Pons (tissue), 1 donor: ENCODE measurements around the gene DTNB.

Source experiments
- DNase-seq: peaks from one replicate; pipeline ENCODE4 v3.0.0-alpha.2; 2016; ENCODE audit warnings: low spot score

The DTNB gene

GRCh38 chr2:25342372-25343186, 330.8 kb downstream of the DTNB start:
- DNase-seq = peak; percentile 81

- peak; percentile 62 for DNase-seq
Measured at GRCh38 chr2:25341753-25342371, 331.5 kb downstream of the DTNB start, which contains the start of gene DNMT3A. DNMT3A (minus strand) TSS chr2:25341925; CDS start chr2:25313984, 27,941 bp downstream.

GRCh38 chr2:25341011-25341727, 332.2 kb downstream of the DTNB start:
- DNase-seq = no peak

- peak; percentile 1 for DNase-seq
Measured at GRCh38 chr2:25340181-25340921, 333.0 kb downstream of the DTNB start.

GRCh38 chr2:25339791-25340180, 333.6 kb downstream of the DTNB start:
- DNase-seq = no peak

DNA sequence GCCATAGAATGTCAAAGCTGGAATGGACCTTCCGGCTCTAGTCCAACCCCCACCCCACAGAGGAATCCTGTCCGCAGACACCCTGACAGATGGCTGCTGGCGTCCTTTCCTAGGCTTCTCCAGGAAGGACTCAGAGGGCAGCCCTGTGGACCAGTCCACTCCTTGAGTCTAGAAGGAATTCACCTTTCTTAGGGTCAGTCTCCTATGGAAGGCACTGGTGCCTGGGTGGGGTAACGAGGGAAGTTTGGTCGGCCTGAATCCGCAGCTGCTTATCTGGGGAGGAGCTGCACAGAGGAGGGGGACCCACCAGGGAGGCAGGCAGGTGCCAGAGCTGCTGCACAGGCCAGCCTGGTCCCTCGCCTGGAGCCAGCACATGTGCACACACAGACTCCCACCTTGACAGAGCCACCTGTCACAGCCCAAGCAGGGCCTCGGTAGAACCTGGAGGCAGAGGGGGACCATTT, 334.1 kb downstream of the DTNB start:
- no peak for DNase-seq

DNA sequence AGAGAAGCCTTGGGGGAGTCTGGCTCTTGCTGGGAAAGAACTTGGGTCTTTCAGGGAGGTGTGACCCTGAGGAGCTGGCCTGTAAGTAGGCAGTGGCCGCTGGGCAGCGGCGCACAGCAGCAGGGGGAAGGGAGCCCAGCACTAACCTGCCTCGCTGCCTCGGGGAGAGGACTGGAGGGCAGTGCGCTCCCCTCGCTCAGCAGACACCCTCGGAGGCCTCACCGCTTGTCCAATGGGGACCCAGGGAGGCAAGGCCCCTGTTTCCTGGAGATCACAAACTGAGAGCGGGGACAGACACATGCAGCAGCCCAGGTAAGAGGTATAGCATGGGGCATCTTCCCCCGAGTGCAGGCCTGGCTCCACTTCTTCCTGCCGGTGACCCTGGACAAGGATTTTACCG, 335.0 kb downstream of the DTNB start:
- DNase-seq = peak; percentile 14

DNA sequence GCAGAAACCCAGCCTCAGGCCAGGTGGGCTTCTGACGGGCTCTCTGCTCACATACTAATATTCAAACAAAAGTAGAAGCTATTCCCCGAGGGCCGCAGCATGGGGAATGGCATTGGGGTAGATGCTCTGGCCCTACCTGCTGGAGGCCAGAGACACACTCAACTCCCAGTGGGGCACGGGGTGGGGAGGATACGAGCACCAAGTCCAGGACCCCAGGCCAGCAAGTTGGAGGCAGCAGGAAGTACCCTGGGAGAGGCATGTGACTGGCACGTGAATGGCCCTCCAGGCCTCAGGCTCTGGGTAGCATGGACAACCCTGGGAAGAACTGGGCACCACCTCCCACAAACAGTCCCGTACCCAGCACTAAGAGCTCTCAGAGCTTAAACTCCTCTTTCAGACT, 335.5 kb downstream of the DTNB start:
- DNase-seq = no peak

DNA sequence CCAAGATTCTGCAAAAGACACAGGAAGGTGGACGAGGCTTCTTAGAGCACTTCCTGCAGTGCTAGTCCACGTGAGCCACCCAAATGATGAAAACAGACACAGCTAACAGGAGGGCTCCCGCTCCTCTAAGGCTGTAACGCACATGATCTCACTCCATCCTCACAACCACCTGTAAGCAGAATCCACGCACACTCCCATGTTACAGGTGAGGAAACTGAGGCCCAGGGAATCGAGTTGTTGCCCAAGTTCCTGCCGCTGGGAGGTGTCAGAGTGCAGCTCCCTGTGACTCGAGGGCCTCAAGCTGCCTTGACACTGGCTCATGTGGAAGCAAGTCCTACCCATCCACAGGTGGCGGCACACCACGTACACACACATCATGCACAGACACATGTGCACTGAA, 336.1 kb downstream of the DTNB start:
- DNase-seq = no peak

DNA sequence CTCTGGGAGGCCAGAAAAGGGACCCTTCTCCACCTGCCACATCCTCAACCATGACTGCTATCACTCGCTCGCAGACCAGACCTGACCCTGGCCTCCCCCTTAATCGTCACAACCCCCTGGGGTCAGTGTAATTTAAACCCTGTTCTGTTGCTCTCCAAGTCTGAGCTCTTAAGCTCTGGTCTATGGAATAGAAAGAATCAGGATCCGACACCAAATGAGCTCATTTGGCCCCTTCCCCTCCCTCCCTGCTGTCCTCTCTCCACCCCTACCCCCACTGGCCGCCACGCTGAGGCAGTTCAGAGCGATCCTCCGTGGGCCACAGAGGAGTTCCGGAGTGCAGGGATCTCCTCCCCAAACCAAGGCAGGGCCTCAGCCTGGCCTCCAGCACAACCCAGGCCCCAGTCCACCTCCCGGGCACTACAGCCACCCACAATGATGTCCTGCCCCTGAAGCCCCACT, 337.0 kb downstream of the DTNB start:
- DNase-seq = no peak

GRCh38 chr2:25335971-25336370, 337.4 kb downstream of the DTNB start:
- no peak for DNase-seq

- peak; percentile 1 for DNase-seq
Measured at GRCh38 chr2:25335204-25335603, 338.2 kb downstream of the DTNB start.

GRCh38 chr2:25334482-25334881, 338.9 kb downstream of the DTNB start:
- no peak for DNase-seq

DNA sequence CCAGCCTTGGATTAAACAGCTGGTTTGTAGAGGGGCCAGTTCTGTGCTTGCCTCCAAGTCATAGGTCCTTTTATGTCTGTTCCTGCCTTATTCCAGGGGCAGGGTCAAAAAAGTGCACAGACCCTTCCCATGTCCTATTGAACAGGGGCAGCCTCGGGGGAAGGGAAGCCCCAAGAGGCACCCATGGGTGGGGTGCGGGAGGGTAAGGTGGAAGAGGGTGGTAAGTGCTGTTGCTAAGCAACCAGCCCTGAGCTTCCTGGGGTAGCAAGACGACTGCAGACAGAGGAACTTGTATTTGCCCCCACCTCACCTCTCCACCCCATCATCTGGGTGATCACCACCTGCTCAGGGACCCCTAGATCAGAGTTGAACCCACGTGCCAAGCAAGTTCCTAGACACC, 339.4 kb downstream of the DTNB start:
- DNase-seq = no peak

DNA sequence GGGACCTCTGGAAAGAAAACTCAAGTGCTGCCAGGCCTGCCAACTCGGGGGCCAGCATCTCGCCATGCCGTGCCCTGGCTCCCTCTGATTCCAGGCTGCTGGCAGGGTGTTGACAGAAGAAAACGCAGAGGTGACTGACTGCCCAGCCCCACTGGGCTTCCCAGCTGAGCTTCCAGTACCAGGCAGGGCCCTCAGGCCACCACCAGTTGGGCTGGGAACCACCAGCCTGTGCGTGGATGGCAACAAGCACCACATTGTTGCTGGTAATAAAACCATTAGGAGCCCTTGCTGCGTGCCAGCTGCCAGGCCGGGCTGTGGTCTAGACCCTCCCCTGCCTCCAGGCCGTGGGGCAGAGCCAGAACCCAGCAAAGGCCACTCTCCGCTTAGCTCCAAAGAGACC, 340.8 kb downstream of the DTNB start:
- DNase-seq = peak; percentile 92

DNA sequence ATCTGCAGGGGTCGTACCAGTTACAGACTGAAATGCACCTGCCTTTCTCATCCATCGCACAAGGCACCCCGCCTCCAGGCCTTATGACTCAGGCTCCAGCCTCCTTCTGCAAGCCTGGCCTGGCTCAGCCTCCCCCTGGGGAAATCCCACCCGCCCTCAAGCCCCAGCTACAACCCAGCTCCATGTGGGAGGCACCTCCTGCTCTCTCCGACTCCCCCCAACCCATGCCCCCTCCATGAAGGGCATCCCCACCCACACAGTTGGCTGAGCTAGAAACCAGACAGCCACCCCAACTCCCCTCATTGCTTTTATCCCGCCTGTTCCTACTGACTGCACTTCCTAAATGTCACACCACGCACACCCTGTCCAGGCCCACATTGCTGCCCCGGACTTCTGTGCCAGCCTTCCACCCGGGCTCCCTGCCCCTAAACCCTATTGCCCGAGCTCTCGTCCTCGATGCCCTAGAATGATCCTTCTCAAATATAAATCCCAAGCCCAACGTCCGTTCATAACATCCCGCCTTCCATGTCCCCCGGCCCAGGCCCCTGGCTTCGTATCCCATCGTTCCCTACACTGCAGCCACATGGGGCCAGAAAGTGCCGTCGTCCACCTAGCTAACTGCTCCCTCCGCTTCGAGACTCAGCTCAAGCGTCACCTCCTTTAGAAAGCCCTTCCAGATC, 341.6 kb downstream of the DTNB start:
- no peak for DNase-seq

DNA sequence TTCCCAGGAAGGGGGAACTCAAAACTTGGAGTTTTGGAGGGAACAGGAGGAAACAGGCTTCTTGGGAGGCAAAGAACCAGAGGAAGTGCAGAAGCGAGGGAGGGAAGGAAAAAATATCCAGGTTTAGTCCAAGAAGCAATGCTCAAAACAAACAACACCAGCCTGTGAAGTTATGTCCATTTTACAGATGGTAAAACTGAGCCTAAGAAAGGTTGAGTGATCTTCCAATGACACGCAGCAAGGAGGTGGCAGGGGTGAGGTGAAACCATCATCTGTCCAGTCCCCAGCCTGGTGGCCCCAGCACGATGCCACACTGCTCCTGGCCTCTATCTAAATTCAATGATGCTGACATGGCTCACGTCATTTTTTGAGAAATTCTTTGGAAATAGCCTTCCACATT, 342.4 kb downstream of the DTNB start:
- DNase-seq = no peak

GRCh38 chr2:25330273-25330672, 343.1 kb downstream of the DTNB start:
- no peak for DNase-seq

DNA sequence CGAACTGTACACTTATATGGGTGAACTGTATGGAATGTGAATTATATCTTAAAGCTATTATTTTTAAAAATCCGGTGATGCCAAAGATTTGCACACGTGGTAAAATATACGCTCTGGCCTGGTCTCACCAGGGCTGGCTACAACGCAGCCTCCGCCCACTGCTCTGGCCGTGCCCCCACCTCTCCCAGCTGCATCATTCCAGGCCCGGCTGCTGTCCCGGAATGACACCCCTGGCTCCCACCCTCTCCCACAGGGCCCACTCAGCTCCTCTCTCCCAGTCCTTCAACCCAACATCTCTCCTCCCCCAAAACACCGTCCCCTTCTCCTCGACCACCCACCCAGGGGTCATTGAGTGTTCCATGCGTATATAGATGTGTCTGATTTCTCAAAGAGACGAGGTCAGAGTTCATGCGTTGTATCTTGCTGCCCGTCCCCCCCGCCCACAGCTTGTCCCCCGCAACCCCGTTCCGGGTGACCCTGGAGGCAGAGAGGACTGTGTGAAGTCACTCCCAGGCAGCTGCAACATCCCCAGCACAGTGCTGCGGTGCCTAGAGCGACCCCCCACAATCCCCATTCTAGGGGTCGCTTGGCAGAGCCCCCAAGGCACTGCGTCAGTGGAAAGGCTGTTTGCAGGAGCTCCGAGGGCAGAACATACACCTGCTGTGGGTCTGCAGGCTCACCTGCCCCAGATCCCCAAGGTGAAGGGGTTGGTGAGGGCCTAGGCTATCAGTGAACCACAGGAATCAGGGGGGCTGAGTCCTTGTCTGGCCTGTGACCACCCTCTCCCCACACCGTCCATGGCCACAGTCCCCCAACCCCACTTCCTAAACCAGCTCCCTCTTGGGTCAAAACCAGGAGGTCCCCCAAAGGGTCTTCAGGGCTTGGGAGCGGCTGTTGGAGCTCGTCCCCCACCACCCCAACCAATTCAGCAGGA, 345.0 kb downstream of the DTNB start:
- DNase-seq = no peak
